HG03378 (cell line): ENCODE measurements around the gene HMX2.

Source experiments
- ATAC-seq: cut with Tn5 transposase; IDR thresholded peaks from one replicate; pipeline ENCODE4 v1.9.1; 2021; ENCODE audit warnings: mild to moderate bottlenecking, moderate library complexity; ENCODE audit not compliant: unreplicated experiment

HMX2 gene

GRCh38 chr10:123180101-123181090, 32.5 kb downstream of the HMX2 start:
- no peak for ATAC-seq

GRCh38 chr10:123183724-123184123, 35.8 kb downstream of the HMX2 start:
- ATAC-seq: no peak

- ATAC-seq: no peak
Observed at GRCh38 chr10:123187781-123188180, 39.8 kb downstream of the HMX2 start.

- no peak for ATAC-seq
Observed at GRCh38 chr10:123191886-123192285, 44.0 kb downstream of the HMX2 start.

GRCh38 chr10:123194056-123194455, 46.1 kb downstream of the HMX2 start:
- ATAC-seq: no peak
